Keratinocyte (primary cell): ENCODE measurements around the gene AOPEP. TPM values are rescaled to one million over a fixed set of nuclear protein-coding genes. Genes with fewer than 3 reads are reported as not detected.

Source experiments
- DNase-seq: peaks from one replicate; pipeline ENCODE4 v3.0.0-alpha.2; 2011; ENCODE audit warnings: low read depth, missing footprints, low spot score
- FAIRE-seq: peaks from 2 replicates; lab custom pipeline; 2011; peaks lifted over from hg19 to GRCh38; lab: Jason Lieb, UNC
- H2AFZ ChIP-seq: 2 replicates; pipeline ENCODE4 v1.6.0; 2012; ENCODE audit warnings: low read length, control low read depth, inconsistent platforms; ENCODE audit not compliant: control insufficient read depth
- H3K27ac ChIP-seq: 2 replicates; pipeline ENCODE4 v1.5.1; 2011; ENCODE audit warnings: low read length; ENCODE audit not compliant: control insufficient read depth, insufficient read depth
- H3K27me3 ChIP-seq: 3 replicates; pipeline ENCODE4 v1.6.0; 2011; ENCODE audit warnings: low read length; ENCODE audit not compliant: control insufficient read depth, insufficient read depth; ENCODE audit errors: extremely low read depth
- H3K36me3 ChIP-seq, 2 experiments: 2 replicates in 1 of 2; 3 replicates in 1 of 2; pipeline ENCODE4 v1.5.1; 2011; ENCODE audit warnings: low read length in 2 of 2, mild to moderate bottlenecking in 1 of 2; ENCODE audit not compliant: control insufficient read depth in 2 of 2, insufficient read depth in 2 of 2; ENCODE audit errors: extremely low read depth in 1 of 2
- H3K4me1 ChIP-seq: 3 replicates; pipeline ENCODE4 v1.5.1; 2011; ENCODE audit warnings: low read length; ENCODE audit not compliant: control insufficient read depth, insufficient read depth; ENCODE audit errors: extremely low read depth
- H3K4me2 ChIP-seq: 3 replicates; pipeline ENCODE4 v1.6.0; 2011; ENCODE audit warnings: low read depth, low read length; ENCODE audit not compliant: control insufficient read depth, insufficient read depth; ENCODE audit errors: extremely low read depth
- H3K4me3 ChIP-seq, 3 experiments: fragments of 200-600 bp in 1 of 3; sonication (generic) in 1 of 3; 2 replicates in 2 of 3; 3 replicates in 1 of 3; pipeline ENCODE4 v1.5.1; 2011 to 2016; ENCODE audit warnings: low read length in 3 of 3, mild to moderate bottlenecking in 3 of 3, control low read depth in 2 of 3, inconsistent platforms in 1 of 3, low read depth in 1 of 3, mixed read lengths in 1 of 3, mixed run types in 1 of 3, moderate library complexity in 1 of 3; ENCODE audit not compliant: control insufficient read depth in 2 of 3, insufficient read depth in 2 of 3; ENCODE audit errors: extremely low read depth in 1 of 3
- H3K79me2 ChIP-seq: 2 replicates; pipeline ENCODE4 v1.6.0; 2012; ENCODE audit warnings: low read length; ENCODE audit not compliant: control insufficient read depth, insufficient read depth
- H3K9ac ChIP-seq: 3 replicates; pipeline ENCODE4 v1.6.0; 2011; ENCODE audit warnings: low read length; ENCODE audit not compliant: control insufficient read depth, insufficient read depth; ENCODE audit errors: extremely low read depth
- H3K9me1 ChIP-seq: 3 replicates; pipeline ENCODE4 v1.6.0; 2011; ENCODE audit warnings: low read length; ENCODE audit not compliant: control insufficient read depth, insufficient read depth; ENCODE audit errors: extremely low read depth
- H3K9me3 ChIP-seq: 2 replicates; pipeline ENCODE4 v1.5.1; 2012; ENCODE audit warnings: low read depth, low read length; ENCODE audit not compliant: control insufficient read depth
- H4K20me1 ChIP-seq: 3 replicates; pipeline ENCODE4 v1.6.0; 2011; ENCODE audit warnings: low read length; ENCODE audit not compliant: control insufficient read depth, insufficient read depth; ENCODE audit errors: extremely low read depth
- EZH2 ChIP-seq: IDR thresholded peaks from one replicate; pipeline ENCODE4 v1.6.1; 2012; ENCODE audit warnings: inconsistent platforms, mild to moderate bottlenecking, low read length, moderate library complexity
- dilution Hi-C: fragments of 300-500 bp; cut with MboI; formaldehyde crosslinking; loops from one replicate; pipeline ENCODE4 v1.7.0; 2020; ENCODE audit warnings: low sequenced_read_pairs; ENCODE audit not compliant: extremely low pct_ligation_motif_present
- polyA plus RNA-seq, 5 experiments: library from polyadenylated mRNA; depleted of rRNA in 3 of 5; stranded (reverse) in 3 of 5; stranded (forward) in 1 of 5; unstranded in 1 of 5; fragments of >200 nt; gene quantifications; 1 replicate in 1 of 5; 2 replicates in 3 of 5; 3 replicates in 1 of 5; pipeline versions ENCODE4 v1.2.1 to v1.2.3, GENCODE V29; 2011 to 2012; ENCODE audit warnings: missing spikeins in 2 of 5, low read depth in 1 of 5, low replicate concordance in 1 of 5
- TF ChIP-seq, protein P1 (sequence below), 3 experiments: IDR thresholded peaks in 1 of 3; conservative IDR thresholded peaks in 1 of 3; optimal IDR thresholded peaks in 1 of 3; 2 replicates in 2 of 3; 3 replicates in 1 of 3; pipeline versions ENCODE3 to v1.5.1; 2011; ENCODE audit warnings: low read length in 3 of 3, mild to moderate bottlenecking in 3 of 3, moderate library complexity in 2 of 3, control low read depth in 1 of 3, inconsistent platforms in 1 of 3; ENCODE audit not compliant: insufficient read depth in 2 of 3; ENCODE audit errors: extremely low read depth in 1 of 3

The AOPEP gene
- polyA plus RNA-seq, 1 donor (not counting 4 experiments of a cell fraction or from before 2014, with no cell fraction given): 27.0 TPM

DNA sequence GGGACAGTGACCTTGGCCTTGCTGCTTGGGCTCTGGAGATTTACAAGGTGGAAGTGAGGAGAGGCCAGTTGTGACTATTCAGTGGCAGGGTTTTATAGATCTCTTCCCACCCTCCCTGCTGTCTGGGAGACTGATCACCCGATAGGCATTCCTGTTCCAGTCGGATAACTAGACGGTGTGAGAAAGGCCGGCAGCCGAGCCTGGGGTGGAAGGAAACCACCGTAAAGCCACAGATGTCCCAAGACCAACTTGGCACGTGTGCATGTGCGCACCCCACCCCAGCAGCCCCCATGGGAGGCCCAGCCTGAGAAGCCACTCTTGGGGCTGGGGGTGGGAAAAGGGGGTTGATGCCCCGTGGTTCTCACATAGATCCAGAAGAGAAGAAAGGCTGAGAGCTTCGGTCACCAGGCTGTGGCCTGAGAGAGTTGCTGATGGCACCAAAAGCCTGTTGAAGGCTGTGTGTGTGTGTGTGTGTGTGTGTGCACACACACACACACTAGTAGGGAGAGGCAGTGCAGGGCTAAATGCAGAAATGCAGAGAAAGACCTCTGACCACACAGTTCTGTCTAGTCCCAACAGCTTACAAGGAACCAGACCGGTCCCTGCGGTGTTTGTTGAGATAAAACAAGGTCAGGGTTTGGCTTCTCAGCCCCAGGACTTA lies 365.2 kb downstream of the AOPEP start:
- H3K4me3 ChIP-seq: no peak overlapping the region
- dilution Hi-C loops: no loop called here
- peak overlapping the region; percentile 13 for H3K9ac ChIP-seq
- peaks cover 23% of the 10 kb centered on the region for H3K4me1 ChIP-seq
- TF ChIP-seq, protein P1, sequence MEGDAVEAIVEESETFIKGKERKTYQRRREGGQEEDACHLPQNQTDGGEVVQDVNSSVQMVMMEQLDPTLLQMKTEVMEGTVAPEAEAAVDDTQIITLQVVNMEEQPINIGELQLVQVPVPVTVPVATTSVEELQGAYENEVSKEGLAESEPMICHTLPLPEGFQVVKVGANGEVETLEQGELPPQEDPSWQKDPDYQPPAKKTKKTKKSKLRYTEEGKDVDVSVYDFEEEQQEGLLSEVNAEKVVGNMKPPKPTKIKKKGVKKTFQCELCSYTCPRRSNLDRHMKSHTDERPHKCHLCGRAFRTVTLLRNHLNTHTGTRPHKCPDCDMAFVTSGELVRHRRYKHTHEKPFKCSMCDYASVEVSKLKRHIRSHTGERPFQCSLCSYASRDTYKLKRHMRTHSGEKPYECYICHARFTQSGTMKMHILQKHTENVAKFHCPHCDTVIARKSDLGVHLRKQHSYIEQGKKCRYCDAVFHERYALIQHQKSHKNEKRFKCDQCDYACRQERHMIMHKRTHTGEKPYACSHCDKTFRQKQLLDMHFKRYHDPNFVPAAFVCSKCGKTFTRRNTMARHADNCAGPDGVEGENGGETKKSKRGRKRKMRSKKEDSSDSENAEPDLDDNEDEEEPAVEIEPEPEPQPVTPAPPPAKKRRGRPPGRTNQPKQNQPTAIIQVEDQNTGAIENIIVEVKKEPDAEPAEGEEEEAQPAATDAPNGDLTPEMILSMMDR (optimal IDR thresholded peaks at IDR 0.05 in 1 of 3, IDR thresholded peaks at IDR 0.05 in 1 of 3, conservative IDR thresholded peaks at IDR 0.05 in 1 of 3; ENCODE audit: extremely low read depth in 1 of 3, insufficient read depth in 2 of 3, low read length in 3 of 3): no peak
- TF ChIP-seq EZH2: no peak
- no peak overlapping the region for H2AFZ ChIP-seq
- H3K79me2 ChIP-seq: no peaks in the 10 kb centered on the region
- H3K9me3 ChIP-seq: no peaks in the 10 kb centered on the region
- peak overlapping the region; percentile 25 for H3K4me2 ChIP-seq
- H4K20me1 ChIP-seq: no peaks in the 10 kb centered on the region
- DNase-seq: no peak
- peak; percentile 13 for FAIRE-seq
- H3K27ac ChIP-seq: peak overlapping the region; percentile 70
- peaks cover 4% of the 10 kb centered on the region for H3K9me1 ChIP-seq
- H3K27me3 ChIP-seq: no peaks in the 10 kb centered on the region
- H3K36me3 ChIP-seq: peaks cover 4 to 21% of the 10 kb centered on the region in 2 experiments

DNA sequence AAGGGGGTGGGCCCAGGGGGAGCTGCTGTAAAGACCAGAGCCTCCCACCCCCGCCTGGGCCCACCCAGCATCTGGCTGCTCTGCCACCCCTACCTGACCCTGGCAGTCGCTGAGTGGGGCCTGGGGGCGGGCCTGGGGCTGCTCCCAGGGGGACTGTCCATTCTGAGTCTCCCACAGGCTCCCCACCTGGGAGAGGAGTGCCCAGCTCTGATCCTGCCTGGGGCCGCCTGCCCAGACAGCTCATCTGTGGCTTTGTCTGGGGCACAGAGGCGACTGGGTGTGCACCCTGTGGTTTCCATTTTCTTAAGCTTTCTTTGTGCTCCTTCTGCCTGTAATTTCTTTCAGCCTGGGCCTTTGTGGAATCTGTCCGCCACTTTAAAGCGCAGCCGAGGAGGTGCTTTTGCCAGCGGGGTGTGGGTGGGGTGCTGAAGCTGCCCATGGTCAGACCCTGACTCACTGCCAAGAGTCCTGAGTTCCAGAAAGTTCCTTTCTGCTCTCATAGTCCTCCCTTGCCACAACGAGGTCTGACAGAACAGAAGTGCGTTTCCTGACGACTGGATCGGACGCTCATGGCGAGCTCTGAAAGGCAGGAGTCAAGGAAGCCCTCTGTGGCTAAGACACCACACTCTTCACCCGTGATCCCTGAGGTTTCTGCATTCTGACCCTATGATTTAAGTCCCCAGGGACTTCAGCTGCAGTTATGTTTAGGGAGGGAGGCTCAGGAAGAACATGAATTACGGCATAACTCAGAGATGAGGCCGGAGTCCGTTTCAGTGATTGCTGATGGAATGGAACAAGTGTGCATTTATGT lies 366.0 kb downstream of the AOPEP start:
- no peak overlapping the region for H2AFZ ChIP-seq
- no peak overlapping the region for H3K4me3 ChIP-seq
- peaks cover 4% of the 10 kb centered on the region for H3K9me1 ChIP-seq
- no peaks in the 10 kb centered on the region for H3K79me2 ChIP-seq
- H3K4me2 ChIP-seq: peak overlapping the region; percentile 25
- dilution Hi-C loops: no loop called here
- H3K27me3 ChIP-seq: no peaks in the 10 kb centered on the region
- H3K4me1 ChIP-seq: peaks cover 22% of the 10 kb centered on the region
- H3K9ac ChIP-seq: peak overlapping the region; percentile 60
- H4K20me1 ChIP-seq: no peaks in the 10 kb centered on the region
- DNase-seq: no peak
- TF ChIP-seq, protein P1 (optimal IDR thresholded peaks at IDR 0.05 in 1 of 3, IDR thresholded peaks at IDR 0.05 in 1 of 3, conservative IDR thresholded peaks at IDR 0.05 in 1 of 3; ENCODE audit: extremely low read depth in 1 of 3, insufficient read depth in 2 of 3, low read length in 3 of 3): no peak
- TF ChIP-seq EZH2: no peak
- H3K27ac ChIP-seq: peak overlapping the region; percentile 70
- FAIRE-seq: peak; percentile 67
- H3K36me3 ChIP-seq: peaks cover 5 to 16% of the 10 kb centered on the region in 2 experiments
- H3K9me3 ChIP-seq: no peaks in the 10 kb centered on the region
